ENCODE measurements around the gene DRC1. TPM values are rescaled to one million over a fixed set of nuclear protein-coding genes. Genes with fewer than 3 reads are reported as not detected.
A peak's percentile ranks its signal among the peaks of the same experiment; 100 is the strongest.

DRC1 gene
- total and polyA plus RNA-seq, 8 donors, result 0.92 to 7.9 (median 4.5) TPM; not detected in 1

DNA sequence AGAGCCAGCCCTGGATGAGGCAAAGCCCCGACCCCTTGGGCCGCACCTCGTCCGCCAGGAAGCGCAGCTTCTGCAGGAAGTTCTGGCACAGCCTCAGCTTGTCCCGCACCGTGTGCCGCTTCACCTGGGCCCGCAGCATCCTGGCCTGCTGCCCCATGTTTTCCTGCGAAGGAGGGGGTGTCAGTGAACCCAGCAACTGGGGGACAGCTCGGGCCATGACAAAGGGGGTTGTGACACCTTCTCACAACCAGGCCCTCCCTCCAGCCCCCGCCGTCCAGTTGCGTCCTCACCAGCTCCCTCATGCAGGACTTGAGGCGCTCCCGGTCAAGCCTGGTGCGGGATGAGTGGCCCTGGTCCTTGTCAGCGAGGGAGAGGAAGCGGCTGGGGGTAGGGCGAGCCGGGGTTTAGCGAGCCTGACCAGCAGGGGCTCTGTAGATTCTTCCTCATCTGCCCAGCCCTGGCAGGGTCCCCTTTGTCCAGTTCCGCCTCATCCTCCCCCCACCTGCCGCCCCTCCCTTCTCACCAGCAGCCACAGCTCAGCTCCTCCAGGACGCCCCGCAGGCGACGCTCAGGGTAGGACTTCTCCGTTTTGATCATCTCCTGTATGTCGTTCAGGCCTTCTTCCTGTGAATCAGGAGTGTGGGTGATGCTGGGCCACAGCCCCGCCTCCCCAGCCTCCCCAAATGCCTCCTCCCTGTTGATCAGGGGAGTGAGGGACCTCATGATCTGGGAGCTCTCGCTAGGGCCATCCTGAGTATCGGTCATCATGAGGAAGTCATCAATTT lies 75.6 kb downstream of the DRC1 start:
- ATAC-seq, result no peak
- H3K4me3 ChIP-seq, result no peak overlapping the region
- intact Hi-C loops (cut with DNase I), result no loop called here
- TF ChIP-seq, protein P1, sequence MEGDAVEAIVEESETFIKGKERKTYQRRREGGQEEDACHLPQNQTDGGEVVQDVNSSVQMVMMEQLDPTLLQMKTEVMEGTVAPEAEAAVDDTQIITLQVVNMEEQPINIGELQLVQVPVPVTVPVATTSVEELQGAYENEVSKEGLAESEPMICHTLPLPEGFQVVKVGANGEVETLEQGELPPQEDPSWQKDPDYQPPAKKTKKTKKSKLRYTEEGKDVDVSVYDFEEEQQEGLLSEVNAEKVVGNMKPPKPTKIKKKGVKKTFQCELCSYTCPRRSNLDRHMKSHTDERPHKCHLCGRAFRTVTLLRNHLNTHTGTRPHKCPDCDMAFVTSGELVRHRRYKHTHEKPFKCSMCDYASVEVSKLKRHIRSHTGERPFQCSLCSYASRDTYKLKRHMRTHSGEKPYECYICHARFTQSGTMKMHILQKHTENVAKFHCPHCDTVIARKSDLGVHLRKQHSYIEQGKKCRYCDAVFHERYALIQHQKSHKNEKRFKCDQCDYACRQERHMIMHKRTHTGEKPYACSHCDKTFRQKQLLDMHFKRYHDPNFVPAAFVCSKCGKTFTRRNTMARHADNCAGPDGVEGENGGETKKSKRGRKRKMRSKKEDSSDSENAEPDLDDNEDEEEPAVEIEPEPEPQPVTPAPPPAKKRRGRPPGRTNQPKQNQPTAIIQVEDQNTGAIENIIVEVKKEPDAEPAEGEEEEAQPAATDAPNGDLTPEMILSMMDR (IDR thresholded peaks at IDR 0.05), result no peak
- no peaks in the 10 kb centered on the region for H3K4me1 ChIP-seq
- H3K36me3 ChIP-seq, result no peaks in the 10 kb centered on the region
- no peaks in the 10 kb centered on the region for H3K9me3 ChIP-seq
- no peak overlapping the region for H3K27ac ChIP-seq
- peaks cover 0 to 12% of the 10 kb centered on the region in 2 donors for H3K27me3 ChIP-seq
- no peak for DNase-seq

DNA sequence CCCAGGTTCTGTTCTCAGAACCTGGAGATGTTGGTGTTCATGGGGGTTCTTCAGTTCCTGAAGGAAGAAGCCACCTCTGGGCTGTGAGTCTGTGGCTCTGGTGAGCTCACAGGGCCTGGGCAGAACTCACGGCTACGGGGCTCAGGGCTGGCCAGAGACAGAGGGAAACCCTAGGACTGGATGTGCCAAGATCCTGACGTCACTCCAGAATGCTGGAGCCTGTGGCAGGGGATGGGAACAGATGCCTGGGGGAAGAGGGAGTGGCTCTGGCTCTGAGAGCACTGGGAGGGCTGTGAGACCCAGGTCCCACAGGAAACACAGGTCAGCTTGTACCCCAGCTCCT lies 76.2 kb downstream of the DRC1 start, which contains the start of gene OTOF:
OTOF (minus strand) TSS at position 214 of the 343 bp plus-strand sequence.
- no peaks in the 10 kb centered on the region for H3K9me3 ChIP-seq
- H3K4me1 ChIP-seq, result no peaks in the 10 kb centered on the region
- no peak within 1 kb of the TSS for H3K27ac ChIP-seq
- TF ChIP-seq, protein P1 (IDR thresholded peaks at IDR 0.05), result no peak
- H3K27me3 ChIP-seq, result peaks cover 0 to 12% of the 10 kb centered on the region in 2 donors
- no peak within 1 kb of the TSS for H3K4me3 ChIP-seq
- no peaks in the 10 kb centered on the region for H3K36me3 ChIP-seq
- DNase-seq (peak in 2 of 4 donors; percentile 17 to 67), ATAC-seq (peak; percentile 24)
- intact Hi-C loops (cut with DNase I), result no loop called here

DNA sequence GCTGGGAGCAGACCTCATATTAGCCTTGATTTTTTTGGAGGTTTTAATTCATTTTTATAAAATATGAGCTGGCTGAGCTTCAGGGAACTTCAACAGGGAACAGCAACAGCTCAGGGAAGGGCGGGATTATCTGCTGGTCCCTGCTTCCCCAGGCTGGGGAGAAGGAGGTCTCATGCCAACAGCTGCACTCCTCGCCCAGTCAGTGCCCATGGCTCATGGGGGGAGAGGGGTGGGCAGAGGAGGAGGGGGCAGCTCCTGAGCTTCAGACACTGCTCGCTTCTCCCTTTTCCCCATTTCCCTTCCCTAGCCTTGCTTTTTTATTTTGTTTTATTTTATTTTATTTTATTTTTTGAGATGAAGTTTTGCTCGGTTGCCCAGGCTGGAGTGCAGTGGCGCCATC lies 76.6 kb downstream of the DRC1 start:
- Histone ChIP-seq H3K9me3 (no peaks in the 10 kb centered on the region), H3K36me3 (no peaks in the 10 kb centered on the region), H3K27ac (no peak overlapping the region), H3K4me3 (no peak overlapping the region), H3K4me1 (no peaks in the 10 kb centered on the region), H3K27me3 (peaks cover 0 to 12% of the 10 kb centered on the region in 2 donors)
- no peak for DNase-seq
- TF ChIP-seq, protein P1 (IDR thresholded peaks at IDR 0.05), result no peak
- intact Hi-C loops (cut with DNase I), result no loop called here
- ATAC-seq, result no peak

DNA sequence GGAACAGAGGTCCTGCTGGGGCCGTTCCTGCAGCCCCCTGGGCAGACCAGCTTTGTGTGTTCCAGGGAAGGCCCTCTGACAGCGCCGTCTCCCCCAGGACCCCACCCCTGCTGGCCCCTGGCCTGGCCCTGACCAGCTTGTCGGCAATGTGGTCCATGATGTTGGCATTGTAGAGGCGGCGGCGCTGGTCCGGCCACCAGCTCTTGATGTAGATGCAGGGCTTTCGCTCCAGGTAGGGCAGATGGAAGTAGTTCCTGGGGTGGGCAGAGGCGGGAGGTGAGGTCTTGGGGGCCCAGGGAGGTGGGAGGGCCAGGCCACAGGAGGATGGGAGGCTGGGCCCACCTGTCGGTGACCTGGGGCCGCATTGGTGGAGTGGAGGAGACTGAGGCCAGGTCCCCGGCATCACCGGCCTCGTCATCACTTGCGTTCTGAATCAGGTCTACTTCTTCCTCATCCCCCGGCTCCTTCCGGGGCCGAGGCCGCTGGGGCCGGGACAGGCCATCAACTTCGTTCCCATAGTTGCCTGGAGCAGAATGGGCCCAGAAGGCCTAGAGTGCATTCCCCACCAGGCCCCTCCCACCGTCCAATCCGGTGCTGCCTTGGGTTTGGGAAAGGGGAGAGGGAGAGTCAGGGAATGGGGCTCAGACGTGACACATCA lies 77.5 kb downstream of the DRC1 start:
- intact Hi-C loops (cut with DNase I), result no loop called here
- Histone ChIP-seq H3K4me1 (no peaks in the 10 kb centered on the region), H3K4me3 (no peak overlapping the region), H3K27ac (no peak overlapping the region), H3K27me3 (peaks cover 0 to 12% of the 10 kb centered on the region in 2 donors), H3K36me3 (no peaks in the 10 kb centered on the region), H3K9me3 (no peaks in the 10 kb centered on the region)
- TF ChIP-seq, protein P1 (IDR thresholded peaks at IDR 0.05), result no peak
- DNase-seq (no peak), ATAC-seq (no peak)

DNA sequence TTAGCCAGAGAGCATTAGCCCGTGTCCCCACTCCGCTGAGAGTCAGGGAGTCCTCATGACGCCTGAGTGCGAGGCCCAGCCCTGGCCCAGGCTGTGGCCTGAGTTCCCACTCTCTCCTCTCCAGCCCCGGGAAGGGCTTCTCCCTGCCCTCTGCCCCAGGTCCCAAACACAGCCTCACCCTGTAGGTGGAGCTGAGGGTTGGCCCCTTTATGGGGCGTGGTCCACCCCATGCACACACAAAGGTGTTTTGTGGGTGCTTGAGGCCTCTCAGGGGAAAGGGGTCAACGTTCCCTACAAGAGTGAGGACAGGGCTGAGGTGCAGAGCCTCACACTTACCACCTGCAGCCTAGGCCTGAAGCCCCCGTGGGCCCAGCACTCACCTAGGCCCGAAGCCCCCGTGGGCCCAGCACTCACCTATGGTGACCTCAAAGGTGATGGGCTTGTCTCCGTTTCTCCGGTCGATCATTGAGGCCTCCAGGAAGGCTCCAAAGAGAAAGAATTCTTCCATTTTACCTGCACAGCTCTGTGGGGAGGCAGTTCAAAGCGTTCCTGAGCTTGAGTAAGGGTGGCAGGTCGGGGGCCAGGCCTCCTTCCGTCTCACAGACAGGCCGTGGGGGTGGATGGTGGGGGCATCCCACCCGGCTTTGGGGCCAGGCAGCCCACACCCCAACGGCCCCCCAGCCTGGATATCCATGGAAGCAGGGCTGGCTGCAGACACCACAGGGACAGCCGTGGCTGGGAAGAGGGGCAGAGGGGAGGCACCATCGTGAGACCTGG lies 78.3 kb downstream of the DRC1 start:
- Histone ChIP-seq H3K4me1 (no peaks in the 10 kb centered on the region), H3K9me3 (no peaks in the 10 kb centered on the region), H3K27me3 (peaks cover 0 to 12% of the 10 kb centered on the region in 2 donors), H3K36me3 (no peaks in the 10 kb centered on the region), H3K27ac (no peak overlapping the region), H3K4me3 (no peak overlapping the region)
- TF ChIP-seq, protein P1 (IDR thresholded peaks at IDR 0.05), result no peak
- DNase-seq (no peak), ATAC-seq (no peak)
- intact Hi-C loops (cut with DNase I), result no loop called here

All from left lung (tissue), 10 donors.